GM12892 (cell line): Measurements from ENCODE around the gene GSG1L.

ENCODE experiments used
- POLR2A ChIP-seq: IDR thresholded peaks from 2 replicates; pipeline ENCODE4 v1.6.1; 2011; ENCODE audit warnings: low read depth, low read length, control low read depth
- POLR2AphosphoS5 ChIP-seq: IDR thresholded peaks from 2 replicates; pipeline ENCODE4 v1.6.1; 2011; ENCODE audit warnings: low read depth, low read length, control low read depth
- TAF1 ChIP-seq: IDR thresholded peaks from 2 replicates; pipeline ENCODE4 v1.6.1; 2011; ENCODE audit warnings: low read depth, mild to moderate bottlenecking, control low read depth, low read length, borderline replicate concordance

DNA sequence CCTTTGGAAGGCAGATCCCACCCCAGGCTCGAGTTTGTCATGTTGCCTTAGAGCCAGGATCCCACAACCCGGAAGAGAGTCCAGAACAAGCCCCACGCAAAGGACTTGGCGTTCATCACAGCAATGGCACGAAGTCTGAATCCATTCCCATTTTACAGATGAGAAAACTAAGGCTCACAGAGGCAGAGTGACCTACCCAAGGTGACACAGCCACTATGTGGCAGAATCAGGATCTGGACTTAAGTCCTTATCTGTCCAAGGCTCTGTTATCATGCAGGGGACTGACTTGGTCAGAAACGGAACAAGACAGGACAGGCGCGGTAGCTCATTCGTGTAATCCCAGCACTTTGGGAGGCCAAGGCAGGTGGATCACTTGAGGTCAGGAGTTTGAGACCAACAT is 86.5 kb downstream of the GSG1L start:
- TF ChIP-seq TAF1 (no peak), POLR2A (no peak), POLR2AphosphoS5 (no peak)
